AG10803 (cell line): ENCODE data around the gene CACNA1C.

Experiments used
- DNase-seq: peaks from one replicate; pipeline ENCODE4 v3.0.0; 2010; ENCODE audit warnings: low read depth
- H3K4me3 ChIP-seq: 2 replicates; pipeline ENCODE4 v1.5.1; 2011; ENCODE audit warnings: mild to moderate bottlenecking, low read length, control low read depth
- TF ChIP-seq, protein P1 (sequence below): conservative IDR thresholded peaks from 2 replicates; pipeline ENCODE4 v1.5.1; 2011; ENCODE audit warnings: mild to moderate bottlenecking, low read length, control low read depth, inconsistent platforms

Gene CACNA1C

DNA sequence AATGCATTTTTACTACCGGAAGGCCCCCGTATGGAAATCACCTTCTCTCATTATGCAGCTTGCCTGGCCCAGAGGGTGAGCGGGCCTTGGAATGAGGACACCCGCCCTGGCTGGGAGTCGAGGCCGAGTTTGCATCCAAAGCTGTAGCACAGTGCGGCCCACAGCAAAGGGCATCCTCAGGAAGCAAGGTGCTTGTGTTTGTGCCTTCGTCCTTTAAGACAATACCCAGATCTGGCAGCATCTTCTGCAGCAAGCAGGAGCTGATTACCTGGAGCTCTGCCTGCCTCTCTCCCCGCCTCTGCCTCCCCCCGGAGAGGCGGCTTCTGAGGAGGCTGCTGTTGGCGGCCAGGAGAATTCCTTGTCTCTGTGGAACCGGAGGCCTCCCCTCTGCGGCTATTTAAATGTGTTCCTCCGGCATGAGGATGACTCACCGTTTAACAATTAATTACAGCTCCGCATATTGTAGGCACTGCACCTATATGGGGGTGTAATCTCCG lies 145.3 kb downstream of the CACNA1C start:
- H3K4me3 ChIP-seq, result no peak overlapping the region
- DNase-seq, result peak; percentile 69
- TF ChIP-seq, protein P1, sequence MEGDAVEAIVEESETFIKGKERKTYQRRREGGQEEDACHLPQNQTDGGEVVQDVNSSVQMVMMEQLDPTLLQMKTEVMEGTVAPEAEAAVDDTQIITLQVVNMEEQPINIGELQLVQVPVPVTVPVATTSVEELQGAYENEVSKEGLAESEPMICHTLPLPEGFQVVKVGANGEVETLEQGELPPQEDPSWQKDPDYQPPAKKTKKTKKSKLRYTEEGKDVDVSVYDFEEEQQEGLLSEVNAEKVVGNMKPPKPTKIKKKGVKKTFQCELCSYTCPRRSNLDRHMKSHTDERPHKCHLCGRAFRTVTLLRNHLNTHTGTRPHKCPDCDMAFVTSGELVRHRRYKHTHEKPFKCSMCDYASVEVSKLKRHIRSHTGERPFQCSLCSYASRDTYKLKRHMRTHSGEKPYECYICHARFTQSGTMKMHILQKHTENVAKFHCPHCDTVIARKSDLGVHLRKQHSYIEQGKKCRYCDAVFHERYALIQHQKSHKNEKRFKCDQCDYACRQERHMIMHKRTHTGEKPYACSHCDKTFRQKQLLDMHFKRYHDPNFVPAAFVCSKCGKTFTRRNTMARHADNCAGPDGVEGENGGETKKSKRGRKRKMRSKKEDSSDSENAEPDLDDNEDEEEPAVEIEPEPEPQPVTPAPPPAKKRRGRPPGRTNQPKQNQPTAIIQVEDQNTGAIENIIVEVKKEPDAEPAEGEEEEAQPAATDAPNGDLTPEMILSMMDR, result no peak

DNA sequence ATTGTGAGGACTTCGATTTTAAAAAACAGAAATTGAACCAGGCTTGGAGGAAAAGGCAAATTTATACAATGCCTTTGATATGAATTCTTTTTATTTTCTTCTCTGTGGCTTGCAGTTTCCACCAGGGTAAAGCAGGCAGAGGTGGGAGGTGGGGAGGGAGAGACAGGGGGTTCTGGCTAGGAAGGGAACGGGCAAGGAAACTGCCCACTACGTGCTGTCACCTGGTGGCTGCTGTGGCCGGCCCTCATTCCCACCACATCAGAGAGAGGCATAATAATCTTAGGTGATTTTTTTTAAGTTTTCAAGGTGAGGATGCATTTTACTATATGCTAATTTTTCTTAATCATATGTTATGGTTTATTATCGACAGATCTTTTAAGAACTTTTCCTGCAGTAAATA lies 145.8 kb downstream of the CACNA1C start:
- TF ChIP-seq, protein P1, result no peak
- DNase-seq, result no peak
- H3K4me3 ChIP-seq, result no peak overlapping the region

DNA sequence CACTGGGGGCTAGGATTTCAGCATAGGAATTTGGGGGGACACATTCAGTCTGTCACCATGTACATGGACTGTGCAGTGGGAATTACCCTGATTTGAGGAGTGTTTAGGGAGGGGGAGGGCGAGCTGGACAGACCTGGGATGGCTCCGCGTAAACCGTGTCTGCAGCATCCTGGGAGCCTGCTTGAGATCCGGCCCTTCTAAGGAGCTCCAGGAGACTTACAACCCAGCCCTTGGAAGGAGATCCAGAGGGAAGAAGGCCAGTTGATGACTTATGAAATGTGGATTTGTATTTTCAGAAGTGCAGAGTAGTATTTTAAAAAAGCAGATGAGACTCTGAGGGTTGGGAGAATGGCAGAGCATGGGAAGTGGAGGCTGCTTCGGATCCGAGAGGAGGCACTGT lies 153.2 kb downstream of the CACNA1C start:
- no peak for DNase-seq
- TF ChIP-seq, protein P1, result no peak
- no peak overlapping the region for H3K4me3 ChIP-seq

DNA sequence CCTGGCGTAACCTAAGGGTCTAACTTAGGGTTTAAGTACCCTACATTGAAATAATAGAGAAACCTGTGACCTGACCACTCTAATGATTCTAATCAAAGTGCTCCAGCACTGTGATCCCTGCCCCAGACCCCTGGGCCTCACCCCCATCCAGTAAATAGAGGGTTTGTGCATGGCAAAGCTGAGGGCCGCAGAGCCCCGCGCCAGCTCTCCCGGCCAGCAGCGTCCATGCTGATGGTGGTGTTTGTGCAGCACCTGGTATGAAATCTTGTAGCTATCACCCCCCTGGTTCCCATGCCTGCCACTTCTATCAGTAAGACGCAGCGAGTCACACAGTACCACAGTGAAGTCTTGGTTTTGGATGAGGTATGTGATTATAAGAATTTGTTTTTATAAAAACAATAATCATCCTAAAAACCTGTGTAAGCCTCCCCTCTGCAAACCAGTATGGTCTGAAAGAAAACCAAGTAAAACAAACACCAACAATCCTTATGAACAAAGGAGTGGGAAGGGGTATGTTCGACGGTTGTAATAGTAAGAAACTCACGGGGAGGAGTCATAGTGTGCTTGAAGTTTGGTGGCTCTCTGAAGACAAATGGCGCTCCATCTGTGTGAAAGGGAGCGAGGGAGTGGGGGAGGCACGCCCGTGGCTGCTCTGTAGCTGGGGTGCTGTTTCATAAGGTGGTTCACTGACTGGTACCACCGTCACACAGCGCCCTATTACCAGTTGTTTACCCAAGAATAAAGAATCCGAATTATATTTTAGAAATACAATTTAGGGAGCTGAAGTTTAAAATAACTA lies 156.2 kb downstream of the CACNA1C start:
- DNase-seq, result no peak
- TF ChIP-seq, protein P1, result no peak
- no peak overlapping the region for H3K4me3 ChIP-seq

DNA sequence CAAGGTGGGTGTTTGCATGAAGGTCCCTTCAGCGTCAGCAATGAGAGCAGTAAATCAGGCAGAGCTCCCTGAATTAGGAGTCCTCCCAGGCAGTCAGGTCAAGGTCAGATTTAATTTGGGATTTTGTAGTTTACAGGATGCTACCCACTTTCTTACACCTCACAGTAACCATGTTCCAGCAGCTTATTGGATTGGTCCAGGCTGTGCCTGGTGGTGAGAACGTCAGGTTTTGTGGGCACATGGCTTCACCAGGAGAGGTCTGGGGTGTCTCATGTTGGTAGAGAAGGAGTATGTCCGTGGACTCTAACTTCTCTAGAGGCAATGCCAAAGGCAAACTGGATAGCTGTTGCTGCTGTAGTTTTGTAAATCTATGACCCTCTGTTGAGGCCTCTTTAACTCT lies 158.3 kb downstream of the CACNA1C start:
- DNase-seq, result no peak
- H3K4me3 ChIP-seq, result no peak overlapping the region
- TF ChIP-seq, protein P1, result no peak

DNA sequence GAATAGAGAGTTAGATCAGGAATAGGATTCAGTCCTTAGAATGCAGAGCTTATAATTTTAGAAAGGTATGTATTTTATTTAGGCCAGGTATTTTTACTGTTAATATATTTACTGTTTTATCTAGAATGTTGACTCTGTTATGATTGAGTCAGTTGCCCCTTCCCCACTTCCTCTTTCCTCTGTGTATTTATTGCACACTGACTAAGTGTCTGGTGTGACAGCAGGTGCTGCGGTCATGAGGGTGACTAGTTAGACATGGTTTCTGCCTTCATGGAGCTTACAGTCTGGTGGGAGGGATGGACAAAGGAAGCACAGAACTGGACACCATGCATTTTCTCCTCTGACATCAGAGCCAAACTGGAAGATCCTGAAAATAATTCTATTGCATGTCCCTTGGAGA lies 159.8 kb downstream of the CACNA1C start:
- no peak for DNase-seq
- TF ChIP-seq, protein P1, result no peak
- no peak overlapping the region for H3K4me3 ChIP-seq
